ENCODE measurements around the gene WLS. TPM values are rescaled to one million over a fixed set of nuclear protein-coding genes. Genes with fewer than 3 reads are reported as not detected.

The WLS gene
- total and polyA plus RNA-seq, 2 donors (not counting 1 experiment from before 2014, with no cell fraction given) = 0.49 TPM; not detected in 1

DNA sequence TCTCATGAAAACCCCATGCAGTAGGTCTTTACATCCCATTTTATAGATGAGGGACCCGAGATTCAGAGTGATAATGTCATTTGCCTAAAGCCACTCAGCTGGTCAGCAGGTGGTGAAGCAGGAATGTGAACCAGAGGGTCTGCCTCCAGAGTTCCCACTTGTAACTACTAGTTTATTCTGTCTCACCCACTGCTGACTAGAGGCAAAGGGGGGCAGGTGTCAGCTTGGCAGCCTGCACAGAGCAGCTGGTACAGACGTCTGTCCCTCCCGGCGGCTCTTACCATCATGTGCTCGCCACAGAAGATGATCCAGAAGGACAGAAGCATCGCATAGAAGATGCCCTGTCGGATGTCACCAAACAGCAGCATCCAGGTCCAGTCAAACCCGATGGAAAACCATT lies 82.4 kb downstream of the WLS start:
- H3K4me3 Mint-ChIP-seq = no peak overlapping the region
- Histone ChIP-seq H3K4me3 (ENCODE audit: control extremely low read depth in 1 of 5, extremely low read depth in 1 of 5, insufficient read depth in 1 of 5, low read depth in 2 of 5, low read length in 4 of 5) (no peak overlapping the region), H3K27ac (ENCODE audit: low read length in 2 of 2) (no peak overlapping the region), H3K27me3 (replicated peaks in 1 of 4; ENCODE audit: control extremely low read depth in 1 of 4, control insufficient read depth in 3 of 4, insufficient read depth in 4 of 4, low read length in 3 of 4) (no peaks in the 10 kb centered on the region), H3K79me2 (ENCODE audit: control insufficient read depth, insufficient read depth, low read length) (no peaks in the 10 kb centered on the region), H3K9me3 (ENCODE audit: control extremely low read depth in 1 of 3, control insufficient read depth in 2 of 3, insufficient read depth in 1 of 3, low read length in 2 of 3) (no peaks in the 10 kb centered on the region), H3K36me3 (replicated peaks in 1 of 2; ENCODE audit: control extremely low read depth in 1 of 2, control insufficient read depth in 1 of 2, extremely low read depth in 1 of 2, insufficient read depth in 2 of 2, low read length in 1 of 2) (no peaks in the 10 kb centered on the region), H2AFZ (ENCODE audit: insufficient read depth, low read depth, low read length, poor library complexity, severe bottlenecking) (no peak overlapping the region), H3K4me1 (ENCODE audit: control insufficient read depth in 2 of 2, insufficient read depth in 2 of 2, low read length in 2 of 2) (no peaks in the 10 kb centered on the region), H3K9ac (ENCODE audit: low read length) (no peak overlapping the region), H3K4me2 (replicated peaks; ENCODE audit: low read depth, low read length, poor library complexity, severe bottlenecking) (no peak overlapping the region), H4K20me1 (ENCODE audit: control insufficient read depth, insufficient read depth, low read length, poor library complexity, severe bottlenecking) (no peaks in the 10 kb centered on the region)
- TF ChIP-seq EZH2 (IDR thresholded peaks at IDR 0.05; ENCODE audit: borderline replicate concordance, insufficient read depth, low read depth, low read length, poor library complexity, severe bottlenecking) = no peak
- TF ChIP-seq, protein P1, sequence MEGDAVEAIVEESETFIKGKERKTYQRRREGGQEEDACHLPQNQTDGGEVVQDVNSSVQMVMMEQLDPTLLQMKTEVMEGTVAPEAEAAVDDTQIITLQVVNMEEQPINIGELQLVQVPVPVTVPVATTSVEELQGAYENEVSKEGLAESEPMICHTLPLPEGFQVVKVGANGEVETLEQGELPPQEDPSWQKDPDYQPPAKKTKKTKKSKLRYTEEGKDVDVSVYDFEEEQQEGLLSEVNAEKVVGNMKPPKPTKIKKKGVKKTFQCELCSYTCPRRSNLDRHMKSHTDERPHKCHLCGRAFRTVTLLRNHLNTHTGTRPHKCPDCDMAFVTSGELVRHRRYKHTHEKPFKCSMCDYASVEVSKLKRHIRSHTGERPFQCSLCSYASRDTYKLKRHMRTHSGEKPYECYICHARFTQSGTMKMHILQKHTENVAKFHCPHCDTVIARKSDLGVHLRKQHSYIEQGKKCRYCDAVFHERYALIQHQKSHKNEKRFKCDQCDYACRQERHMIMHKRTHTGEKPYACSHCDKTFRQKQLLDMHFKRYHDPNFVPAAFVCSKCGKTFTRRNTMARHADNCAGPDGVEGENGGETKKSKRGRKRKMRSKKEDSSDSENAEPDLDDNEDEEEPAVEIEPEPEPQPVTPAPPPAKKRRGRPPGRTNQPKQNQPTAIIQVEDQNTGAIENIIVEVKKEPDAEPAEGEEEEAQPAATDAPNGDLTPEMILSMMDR (IDR thresholded peaks at IDR 0.05) = no peak
- ChIA-PET POLR2A (no interaction called here), CTCF (no interaction called here)
- intact Hi-C loops (cut with micrococcal nuclease) = no loop called here
- ATAC-seq (ENCODE audit: low read depth) (no peak), DNase-seq (no peak)
- H3K27ac Mint-ChIP-seq = no peak overlapping the region
- H3K4me1 Mint-ChIP-seq = no peaks in the 10 kb centered on the region
- H3K9me3 Mint-ChIP-seq (ENCODE audit: insufficient read depth) = no peaks in the 10 kb centered on the region
- H3K27me3 Mint-ChIP-seq = peaks cover 9% of the 10 kb centered on the region
- 86% methylated on average over 8 of the region's 8 CpGs for WGBS (ENCODE audit: insufficient coverage)

DNA sequence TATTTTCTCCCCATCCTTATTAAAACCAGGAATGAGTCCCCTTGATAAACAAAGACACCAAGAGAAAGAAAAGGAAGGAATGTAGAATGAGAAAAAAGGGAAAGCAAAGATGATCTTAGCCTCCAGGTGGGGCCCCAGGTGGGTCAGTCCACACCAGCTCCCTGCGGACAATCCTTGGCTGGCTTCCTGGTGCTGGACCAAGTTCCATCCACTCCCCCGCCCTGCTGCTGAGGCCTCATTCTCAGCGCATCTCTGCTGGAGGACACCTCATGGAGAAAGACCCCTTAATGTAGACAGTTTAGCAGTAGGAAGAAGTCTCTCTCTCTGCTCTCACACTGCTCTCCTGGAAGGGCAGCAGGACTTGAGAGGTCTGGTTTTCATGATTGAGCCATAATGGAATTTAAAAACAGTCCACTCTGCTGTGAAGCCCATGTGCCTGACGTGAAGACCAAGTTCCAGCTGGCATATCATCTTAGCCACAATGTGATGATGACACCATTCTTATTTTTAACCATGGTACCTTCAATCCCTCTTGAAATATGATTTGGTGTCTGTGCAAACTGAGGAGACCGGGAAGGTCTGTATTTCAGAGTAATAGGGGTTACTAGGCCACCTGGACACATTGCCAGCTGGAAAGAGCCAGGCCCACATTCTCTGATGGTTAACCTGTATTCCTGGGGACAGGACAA lies 83.1 kb downstream of the WLS start:
- no peak overlapping the region for H3K4me2 ChIP-seq (replicated peaks; ENCODE audit: low read depth, low read length, poor library complexity, severe bottlenecking)
- intact Hi-C loops (cut with micrococcal nuclease) = no loop called here
- H3K4me1 Mint-ChIP-seq = no peaks in the 10 kb centered on the region
- TF ChIP-seq EZH2 (IDR thresholded peaks at IDR 0.05; ENCODE audit: borderline replicate concordance, insufficient read depth, low read depth, low read length, poor library complexity, severe bottlenecking) = no peak
- TF ChIP-seq, protein P1 (IDR thresholded peaks at IDR 0.05) = no peak
- no peak overlapping the region for H3K4me3 ChIP-seq (ENCODE audit: control extremely low read depth in 1 of 5, extremely low read depth in 1 of 5, insufficient read depth in 1 of 5, low read depth in 2 of 5, low read length in 4 of 5)
- WGBS (ENCODE audit: insufficient coverage) = 85% methylated on average over 5 of the region's 5 CpGs
- no peaks in the 10 kb centered on the region for H3K9me3 Mint-ChIP-seq (ENCODE audit: insufficient read depth)
- ATAC-seq (ENCODE audit: low read depth) (no peak), DNase-seq (no peak)
- H3K27ac Mint-ChIP-seq = no peak overlapping the region
- no peak overlapping the region for H3K27ac ChIP-seq (ENCODE audit: low read length in 2 of 2)
- no peaks in the 10 kb centered on the region for H4K20me1 ChIP-seq (ENCODE audit: control insufficient read depth, insufficient read depth, low read length, poor library complexity, severe bottlenecking)
- H2AFZ ChIP-seq (ENCODE audit: insufficient read depth, low read depth, low read length, poor library complexity, severe bottlenecking) = no peak overlapping the region
- peaks cover 6% of the 10 kb centered on the region for H3K27me3 Mint-ChIP-seq
- ChIA-PET POLR2A (no interaction called here), CTCF (no interaction called here)
- H3K4me1 ChIP-seq (ENCODE audit: control insufficient read depth in 2 of 2, insufficient read depth in 2 of 2, low read length in 2 of 2) = no peaks in the 10 kb centered on the region
- H3K9ac ChIP-seq (ENCODE audit: low read length) = no peak overlapping the region
- H3K9me3 ChIP-seq (ENCODE audit: control extremely low read depth in 1 of 3, control insufficient read depth in 2 of 3, insufficient read depth in 1 of 3, low read length in 2 of 3) = no peaks in the 10 kb centered on the region
- no peak overlapping the region for H3K4me3 Mint-ChIP-seq
- H3K79me2 ChIP-seq (ENCODE audit: control insufficient read depth, insufficient read depth, low read length) = no peaks in the 10 kb centered on the region
- no peaks in the 10 kb centered on the region for H3K36me3 ChIP-seq (replicated peaks in 1 of 2; ENCODE audit: control extremely low read depth in 1 of 2, control insufficient read depth in 1 of 2, extremely low read depth in 1 of 2, insufficient read depth in 2 of 2, low read length in 1 of 2)
- no peaks in the 10 kb centered on the region for H3K27me3 ChIP-seq (replicated peaks in 1 of 4; ENCODE audit: control extremely low read depth in 1 of 4, control insufficient read depth in 3 of 4, insufficient read depth in 4 of 4, low read length in 3 of 4)

Data from B cell (primary cell).